Stimulated activated naive CD4-positive, alpha-beta T cell (primary cell): ENCODE data around the gene HLX.

Experiments
- DNase-seq, 6 experiments: peaks; one replicate each; lab custom pipeline; 2025; lab: John Stamatoyannopoulos, UW

The HLX gene

DNA sequence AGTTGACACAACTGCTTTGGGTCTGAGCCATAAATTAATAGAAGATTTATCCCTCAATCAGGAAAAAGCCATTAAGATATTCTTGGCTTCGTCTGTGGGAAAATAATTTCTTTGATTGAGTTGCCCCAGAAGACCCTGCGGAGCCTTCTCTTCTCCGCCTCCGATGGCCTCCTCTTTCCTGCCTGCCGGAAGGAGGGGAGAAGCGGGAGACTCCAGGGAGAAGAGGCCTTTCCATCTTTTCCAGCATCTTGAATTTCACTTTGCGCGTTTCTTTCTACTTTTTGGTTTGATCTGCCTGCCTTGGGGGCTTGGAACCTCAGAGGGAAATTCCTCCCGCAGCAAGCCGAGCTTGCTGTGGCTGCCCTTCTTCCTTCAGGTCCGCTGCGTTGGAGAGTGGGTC is 16.8 kb downstream of the HLX start:
- no peak for DNase-seq

DNA sequence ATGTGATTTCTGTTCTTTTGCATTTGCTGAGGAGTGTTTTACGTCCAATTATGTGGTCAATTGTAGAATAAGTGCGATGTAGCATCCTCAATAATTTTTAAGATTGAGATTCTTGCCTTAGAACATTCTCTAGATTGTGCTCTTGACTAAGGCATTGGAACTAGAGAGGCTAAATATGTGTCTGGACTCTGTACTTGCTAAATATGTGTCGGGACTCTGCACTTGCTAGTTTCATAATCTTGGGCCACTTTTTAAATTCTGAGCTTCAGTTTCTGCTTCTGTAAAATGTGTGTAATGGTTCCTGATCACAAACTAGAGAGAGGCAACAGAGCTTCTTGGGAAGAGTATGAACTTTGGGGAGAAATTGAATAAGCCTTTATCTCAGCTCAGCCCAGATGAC is 21.6 kb downstream of the HLX start:
- DNase-seq = no peak

DNA sequence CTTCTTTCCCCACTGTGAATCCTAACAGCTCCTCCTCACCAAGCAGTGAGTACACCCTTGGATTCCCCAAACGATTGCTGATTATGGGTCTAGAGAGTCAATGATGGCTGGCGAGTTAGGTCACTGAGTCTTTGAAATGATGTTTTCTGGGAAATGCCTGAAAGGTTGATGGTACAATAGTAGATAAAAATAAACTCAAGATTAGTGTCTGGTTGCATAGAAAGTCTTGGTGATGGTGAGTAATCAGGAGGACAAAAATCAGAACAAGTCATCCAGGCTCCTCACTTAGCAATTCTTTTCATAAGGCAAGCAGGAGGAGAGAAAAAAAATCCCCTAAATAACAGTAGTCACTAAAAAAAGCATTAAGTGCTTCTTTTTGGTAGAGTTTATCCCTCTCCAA is 22.6 kb downstream of the HLX start:
- no peak for DNase-seq

DNA sequence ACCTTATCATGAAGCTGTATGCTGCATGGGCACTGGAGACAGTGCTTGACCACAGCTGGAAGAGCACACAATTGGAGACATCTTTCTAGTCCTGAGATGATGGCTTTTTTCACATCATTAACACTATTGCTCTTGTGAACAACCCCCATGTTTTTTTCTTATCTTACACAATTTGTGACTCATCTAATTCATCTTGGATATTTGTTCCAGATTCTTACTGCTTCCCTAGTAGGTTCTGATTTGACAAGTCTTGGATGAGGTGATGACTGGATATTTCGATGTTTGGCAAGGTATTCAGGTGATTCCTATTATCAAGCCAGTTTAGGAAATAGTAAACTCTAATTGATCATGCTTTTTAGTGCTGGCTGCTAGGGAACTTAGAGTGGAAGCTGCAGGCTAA is 23.7 kb downstream of the HLX start:
- no peak for DNase-seq

DNA sequence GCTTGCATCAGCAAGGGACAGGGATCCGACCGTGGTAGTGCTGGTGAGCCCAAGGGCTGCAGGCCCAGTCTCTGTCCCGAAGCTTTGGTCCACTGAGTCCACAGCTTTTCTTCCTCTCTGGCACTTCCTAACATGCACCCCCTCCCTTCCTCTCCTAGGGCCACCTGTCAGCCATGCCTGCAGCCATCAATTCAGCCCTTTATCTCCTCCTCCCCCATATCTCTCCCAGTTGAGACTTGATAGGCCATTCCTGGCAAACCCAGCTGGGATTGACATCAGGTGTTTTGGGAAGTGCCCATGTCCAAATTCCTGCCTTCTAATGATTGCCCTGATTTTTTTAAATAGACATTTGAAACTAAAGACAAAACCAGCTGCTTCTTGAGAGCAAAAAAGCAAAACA is 25.6 kb downstream of the HLX start:
- no peak for DNase-seq

DNA sequence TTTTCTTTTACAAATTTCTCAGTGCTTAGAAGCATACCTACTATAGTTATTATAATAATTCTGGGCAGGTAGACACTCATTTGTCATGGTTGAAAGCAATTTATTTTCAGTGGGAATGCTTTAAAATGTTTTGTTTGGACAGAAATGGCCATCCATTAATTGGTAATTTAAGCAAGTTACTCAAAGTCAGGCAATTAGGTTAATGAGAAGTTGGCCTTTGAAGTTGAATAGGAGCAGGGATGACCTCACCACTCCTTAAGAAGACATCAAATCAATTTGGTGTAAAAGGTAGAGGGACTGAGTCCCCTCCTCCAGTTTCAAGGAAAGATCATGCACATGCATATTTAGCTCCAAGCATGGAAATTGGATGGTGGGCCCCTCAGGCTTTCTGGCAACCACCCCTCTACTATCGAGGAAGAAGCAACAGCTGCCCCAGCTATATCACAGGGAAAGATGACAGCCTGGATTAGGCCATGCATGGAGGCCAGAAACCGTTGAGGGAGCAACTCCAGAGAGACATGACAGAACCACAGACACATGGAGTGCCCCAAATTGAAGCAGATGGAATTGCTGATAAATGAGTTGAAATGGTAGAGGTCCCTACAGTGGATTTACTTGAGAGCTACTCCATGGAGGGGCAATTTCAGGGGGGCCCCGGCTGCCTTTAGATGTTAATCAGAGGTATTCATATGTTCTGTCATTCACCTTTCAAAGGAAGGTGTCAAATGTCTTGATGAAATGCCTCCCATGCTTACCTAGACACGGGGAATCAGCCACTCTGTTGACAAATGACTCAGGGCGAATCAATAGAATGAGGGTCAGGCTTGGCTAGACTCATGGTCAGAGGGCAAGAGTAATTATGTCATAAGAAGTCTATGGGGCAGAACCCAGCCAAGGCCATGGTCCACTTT is 26.7 kb downstream of the HLX start:
- no peak for DNase-seq

DNA sequence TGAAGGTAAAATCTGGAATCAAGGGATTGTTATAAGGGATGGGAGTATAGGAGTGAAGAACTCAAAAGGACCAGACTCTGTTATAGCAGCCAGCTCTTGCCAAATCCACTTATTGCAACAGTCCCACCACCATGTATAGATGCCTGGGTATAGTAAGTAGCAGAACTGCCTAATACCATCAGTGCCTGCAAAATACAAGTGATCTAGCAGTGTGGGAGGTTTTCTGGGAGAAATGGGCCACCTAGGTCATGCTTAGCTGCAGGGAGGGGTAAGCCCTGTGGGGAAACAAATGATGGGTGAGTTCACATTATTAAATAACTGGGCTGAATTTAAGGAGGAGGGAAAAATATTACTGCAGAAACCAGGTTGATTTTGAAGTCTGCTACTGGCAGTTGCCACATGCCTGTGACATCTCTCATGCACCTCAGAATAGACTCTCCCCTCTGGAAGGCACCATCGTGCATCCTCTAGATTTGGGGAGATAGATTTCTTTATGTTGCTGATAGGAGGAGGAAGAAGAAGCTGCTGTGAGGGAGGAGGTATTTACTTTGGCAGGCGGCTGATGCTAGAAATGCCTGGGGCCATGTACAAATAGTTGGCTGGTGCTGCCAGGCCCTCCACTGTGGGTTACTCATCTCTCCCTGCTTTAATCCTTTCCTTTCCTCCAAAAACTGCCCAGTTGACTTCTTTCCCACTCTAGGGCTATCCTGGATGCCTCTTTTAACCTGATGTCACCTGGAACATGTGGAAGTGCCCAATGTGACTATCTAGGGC is 27.5 kb downstream of the HLX start:
- no peak for DNase-seq

DNA sequence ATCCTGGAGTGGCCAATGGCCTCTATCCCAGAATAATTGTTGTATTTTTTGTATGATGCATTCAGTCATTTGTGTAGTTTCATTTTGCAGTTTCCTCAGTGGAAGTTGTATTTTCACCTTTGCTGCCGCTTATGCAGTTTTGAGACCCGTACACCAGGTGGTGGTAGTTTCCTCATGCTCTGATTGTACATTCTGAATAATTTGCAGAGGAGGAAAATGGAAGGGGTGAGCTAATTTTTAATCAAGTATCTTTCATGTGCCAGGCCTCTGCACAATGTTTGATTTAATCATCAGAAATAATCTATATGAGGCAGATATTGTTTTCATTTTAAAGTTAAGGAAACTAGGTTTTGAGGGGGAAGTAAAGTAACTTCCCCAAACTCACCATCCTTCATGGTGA is 29.5 kb downstream of the HLX start:
- no peak for DNase-seq

DNA sequence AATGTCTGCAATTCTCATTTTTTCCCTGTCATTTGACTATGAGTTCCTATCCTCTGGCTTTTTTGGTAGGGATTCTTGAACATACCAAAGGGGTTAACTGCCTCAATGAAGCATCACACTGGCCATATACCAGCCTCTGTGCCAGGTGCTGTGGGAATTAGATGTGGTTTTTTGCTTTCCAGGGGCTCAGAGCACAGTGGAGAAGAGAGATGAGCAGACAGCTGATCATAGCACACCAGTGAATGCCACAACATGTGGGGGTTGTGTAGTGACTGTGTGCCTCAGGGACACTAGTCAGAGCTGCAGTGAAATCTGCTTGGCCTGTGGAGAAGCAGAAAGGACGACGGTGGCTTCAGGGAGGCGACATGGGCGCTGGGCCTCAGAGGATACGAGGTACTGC is 30.8 kb downstream of the HLX start:
- no peak for DNase-seq

DNA sequence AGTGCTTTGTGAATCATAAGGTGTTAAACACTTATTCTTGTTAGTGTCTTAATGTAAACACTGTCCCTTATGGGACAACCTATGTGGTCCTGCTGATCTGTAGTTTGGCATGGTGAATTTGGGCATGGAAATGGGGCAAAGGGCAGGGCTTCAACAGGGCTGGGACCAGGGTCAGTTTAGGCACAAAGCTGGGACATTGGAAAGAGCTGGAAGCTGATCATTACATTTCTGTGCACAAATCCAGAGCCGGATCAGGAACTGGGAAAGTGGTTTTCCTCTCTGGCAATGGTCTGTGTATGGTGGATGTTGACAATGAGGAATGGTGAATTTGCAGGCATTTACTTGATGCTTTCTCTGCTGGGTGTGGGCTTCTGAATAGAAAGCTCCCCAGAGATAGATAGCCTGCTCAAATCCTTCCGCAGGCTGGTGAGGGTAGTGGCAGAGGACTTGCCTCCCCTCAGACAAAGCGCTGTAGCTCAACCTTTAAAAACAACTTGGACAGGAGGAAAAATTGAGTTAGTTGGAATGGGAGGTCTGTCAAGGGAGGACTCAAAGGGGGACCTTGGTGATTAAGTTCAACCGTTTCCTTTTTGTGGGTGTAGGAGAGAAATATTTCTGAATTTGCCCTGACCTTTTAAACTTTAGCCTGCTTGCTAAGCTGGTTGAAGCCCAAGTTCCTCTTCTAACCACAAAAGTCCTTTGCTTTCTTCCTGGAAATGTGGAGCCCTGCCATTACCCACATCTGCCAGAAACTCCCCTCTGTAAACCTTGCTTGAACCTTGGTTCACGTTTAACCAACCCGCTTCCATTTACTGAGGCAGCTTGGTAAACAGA is 35.3 kb downstream of the HLX start:
- no peak for DNase-seq

DNA sequence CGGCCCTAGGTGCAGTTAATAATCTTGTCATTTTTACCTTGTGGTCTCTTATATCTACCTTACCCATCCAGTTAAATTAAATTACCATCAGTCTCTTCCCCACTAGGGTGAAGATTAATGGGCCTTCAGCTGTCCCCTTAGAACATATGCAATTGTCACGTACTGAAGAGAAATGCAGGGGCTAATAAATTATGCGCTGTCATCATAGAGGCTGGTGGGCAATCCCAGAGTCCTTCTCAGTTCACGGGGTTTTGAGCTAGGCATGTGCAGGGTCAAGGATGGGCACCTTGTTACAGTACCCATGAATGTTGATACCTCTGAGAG is 35.8 kb downstream of the HLX start:
- no peak for DNase-seq

DNA sequence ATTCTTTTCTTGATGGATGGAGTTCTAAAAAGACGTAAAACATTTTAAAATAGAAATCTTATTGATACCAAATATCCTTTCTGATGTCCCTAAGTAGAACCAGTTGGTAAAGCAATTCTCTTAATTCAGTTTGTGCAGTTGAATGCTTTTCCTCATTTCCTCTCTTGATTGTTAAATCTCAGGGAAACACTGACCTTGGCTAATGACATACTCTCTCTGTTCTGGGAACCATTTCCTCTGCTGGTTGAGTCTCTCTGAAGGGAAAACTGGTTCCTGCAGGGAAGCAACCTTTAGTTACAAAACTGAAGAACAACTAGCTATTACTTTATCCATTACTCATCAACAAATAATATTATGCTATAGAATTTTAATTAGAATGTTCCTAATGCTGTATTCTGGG is 36.7 kb downstream of the HLX start:
- DNase-seq = no peak

DNA sequence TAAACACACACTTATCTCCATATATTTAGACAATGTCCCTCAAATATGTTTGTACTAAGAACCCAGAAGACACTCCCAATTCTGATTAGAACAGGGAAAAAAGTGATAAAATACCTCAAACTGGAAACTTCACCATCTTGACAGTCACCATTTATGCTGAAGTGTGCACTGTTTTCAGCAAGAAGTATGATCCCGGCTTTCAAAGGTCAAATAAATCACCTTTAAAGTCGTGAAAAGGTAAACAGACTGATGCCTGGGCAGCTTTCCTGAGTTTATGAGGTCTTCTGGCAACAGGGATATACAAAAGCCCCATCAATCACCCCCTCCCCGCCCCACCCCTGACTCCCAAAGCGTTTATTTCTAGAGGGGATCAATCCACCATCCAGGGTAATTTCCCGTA is 37.9 kb downstream of the HLX start:
- no peak for DNase-seq

DNA sequence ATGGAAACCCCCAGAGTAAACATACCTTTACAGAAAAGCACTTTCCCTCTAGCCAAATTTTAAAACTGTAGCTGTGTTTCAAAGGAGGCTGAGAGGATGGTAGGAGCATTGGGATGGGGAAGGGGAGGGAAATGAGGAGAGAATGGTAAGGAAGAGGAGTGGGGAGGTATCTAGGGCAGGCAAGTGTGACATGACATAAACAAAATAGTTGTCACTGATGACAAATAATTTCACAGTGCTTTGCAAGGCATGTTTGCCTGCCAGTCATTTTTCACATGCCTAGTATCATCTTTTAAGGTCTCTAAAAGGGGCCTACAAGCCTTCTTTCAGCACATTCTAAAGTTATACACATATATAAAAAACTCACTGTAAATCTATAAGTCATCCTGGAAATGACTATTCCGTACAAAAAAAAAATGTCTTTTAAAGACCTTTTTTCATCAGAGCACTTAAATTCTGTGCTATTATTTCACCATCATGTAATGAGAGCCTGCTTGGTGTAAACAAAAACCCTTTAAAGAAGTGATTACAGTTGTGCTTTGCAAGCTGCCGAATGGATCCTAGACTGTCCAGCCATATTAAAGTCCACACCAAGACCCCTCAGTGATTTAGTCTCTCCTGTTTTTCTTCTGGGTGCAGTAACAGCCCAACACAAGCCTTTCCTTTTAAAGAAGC is 38.4 kb downstream of the HLX start:
- no peak for DNase-seq

DNA sequence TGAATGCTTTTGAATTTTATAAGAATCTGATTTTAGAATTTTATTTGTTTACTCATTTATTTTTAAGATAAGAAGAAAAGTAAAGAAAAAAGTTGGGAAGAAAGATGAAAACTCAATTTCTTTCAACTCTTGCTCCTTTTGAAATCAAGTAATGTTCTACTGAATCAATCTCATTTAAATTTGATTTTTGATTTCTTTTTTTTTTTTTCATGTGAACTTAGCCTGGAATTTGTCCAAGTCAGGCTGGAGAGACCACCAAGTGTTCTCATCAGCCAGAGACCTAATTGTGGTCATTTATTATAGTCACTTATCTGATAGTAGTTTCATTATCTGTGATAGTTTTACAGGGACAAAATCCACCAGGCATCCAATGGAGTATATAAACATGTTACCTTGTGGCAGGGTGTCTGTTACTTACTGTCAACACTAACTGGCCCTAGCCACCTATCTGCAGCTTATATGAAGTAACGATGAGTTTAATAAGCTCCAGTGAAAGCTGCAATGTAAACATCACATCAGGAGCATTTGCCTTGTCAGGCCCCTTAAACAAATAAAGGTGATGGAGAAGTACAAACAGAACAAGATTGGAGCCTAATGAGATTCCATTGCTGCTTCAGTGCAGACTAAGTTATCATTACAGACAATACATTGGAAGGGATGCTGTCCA is 39.2 kb downstream of the HLX start:
- no peak for DNase-seq

DNA sequence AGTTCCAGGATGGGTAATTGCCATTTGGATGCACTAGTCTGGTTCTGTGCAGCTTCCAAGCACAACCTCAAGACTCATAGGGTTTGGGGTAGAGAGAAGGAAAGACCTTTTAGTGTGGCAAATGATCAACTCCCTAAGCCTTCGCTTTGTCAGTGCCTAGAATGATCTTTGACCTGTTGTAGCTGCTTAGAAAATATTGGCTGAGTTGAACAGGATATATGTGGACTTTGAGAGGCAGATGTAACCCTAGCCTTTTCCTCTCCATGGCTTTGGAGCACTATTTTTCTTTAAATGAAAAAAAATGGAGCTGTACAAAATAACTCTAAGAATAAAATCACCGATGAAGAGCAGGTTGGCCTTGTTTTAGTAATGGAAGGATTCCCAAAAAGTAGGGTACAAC is 41.7 kb downstream of the HLX start:
- DNase-seq = no peak

DNA sequence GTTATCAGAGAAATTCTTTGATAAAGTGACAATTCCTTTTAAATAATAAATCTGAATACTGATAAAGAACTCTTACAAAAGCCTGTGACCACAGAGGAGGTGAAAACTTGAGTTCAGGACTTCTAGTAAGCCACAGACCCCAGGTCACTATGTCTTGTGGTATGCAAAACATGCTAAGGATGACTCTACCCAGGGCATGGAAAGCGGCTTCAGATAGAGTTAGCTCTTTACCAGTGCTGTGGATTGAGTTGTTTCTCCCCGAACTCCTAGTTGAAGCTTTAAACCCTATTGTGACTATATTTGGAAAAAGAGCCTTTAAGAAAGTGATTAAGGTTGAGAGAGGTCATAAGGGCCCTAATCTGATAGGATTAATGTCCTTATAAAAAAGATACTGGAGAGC is 42.3 kb downstream of the HLX start:
- no peak for DNase-seq

DNA sequence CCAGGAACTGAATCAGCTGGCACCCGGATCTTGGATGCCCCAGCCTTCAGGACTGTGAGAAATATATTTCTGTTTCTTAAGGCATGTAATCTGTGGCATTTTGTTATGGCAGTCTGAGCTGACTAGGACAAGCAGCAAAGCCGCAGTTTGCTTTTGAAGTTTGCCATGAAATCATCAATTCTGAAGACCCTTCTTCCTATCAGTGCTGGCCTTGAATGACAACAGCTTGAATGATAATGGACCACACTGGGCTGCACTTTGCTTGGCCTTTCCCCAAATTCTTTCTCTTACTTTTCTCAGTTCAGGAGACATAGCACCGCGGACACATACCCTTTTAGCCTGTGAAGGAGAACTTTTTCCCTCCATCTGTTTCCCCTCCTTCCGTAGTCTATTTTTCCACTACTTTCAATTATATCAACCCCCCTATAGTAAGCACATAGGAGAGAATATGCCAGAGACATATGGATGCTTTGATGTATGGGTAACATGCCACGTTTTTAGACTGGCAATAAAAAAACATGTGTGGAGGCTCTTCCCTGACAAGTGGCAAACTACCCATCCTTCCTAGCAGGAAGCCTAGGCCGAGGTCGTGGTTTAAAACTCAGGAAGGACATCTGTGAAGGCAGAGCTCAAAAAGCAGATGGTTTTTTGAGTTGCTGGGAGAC is 42.9 kb downstream of the HLX start:
- no peak for DNase-seq

DNA sequence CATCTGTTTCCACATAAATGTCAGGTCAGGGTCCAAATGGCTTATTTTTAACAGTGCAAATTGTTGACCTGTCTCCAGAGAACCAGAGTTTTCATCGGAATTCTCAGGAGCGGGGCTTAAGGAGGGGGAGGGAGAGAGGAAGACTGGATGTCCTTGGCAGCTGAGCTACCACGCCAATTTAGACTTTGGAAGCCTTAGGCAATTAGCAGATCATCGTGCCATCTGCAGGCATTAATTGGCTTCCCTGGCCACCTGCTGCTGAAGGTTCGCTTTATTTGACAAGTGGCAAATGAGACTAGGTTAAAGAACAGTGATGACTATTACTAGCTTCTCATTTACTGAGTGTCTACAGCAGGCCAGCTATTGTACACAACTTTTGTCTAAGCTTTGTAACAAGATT is 43.7 kb downstream of the HLX start:
- DNase-seq = no peak

DNA sequence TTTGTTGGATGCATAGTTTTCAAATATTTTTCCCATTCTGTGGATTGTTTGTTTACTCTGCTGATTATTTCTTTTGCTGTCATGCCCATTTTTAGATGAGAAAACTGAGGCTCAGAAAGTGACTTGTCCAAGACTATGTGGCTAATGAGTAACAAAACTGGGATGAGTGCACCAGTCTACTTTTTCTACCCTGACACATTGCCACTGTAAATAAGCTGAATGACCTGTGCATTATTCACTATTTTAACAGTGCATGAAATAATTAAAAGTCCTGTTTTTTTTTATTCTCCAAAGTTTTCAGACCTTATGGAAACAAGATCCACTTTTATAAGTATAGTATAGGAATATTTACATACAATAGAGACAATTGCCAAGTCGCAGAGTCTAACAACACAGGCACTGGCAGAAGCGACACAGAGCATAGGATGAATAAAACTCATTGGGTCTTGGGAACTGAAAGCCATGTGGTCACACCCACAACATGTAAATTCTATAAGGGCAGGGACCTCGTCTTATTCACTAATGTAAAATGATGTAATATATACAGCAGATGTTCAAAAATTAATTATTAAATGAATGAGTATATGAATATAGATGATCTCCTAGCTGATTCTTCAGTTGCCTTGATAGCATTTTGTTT is 45.2 kb downstream of the HLX start:
- no peak for DNase-seq

DNA sequence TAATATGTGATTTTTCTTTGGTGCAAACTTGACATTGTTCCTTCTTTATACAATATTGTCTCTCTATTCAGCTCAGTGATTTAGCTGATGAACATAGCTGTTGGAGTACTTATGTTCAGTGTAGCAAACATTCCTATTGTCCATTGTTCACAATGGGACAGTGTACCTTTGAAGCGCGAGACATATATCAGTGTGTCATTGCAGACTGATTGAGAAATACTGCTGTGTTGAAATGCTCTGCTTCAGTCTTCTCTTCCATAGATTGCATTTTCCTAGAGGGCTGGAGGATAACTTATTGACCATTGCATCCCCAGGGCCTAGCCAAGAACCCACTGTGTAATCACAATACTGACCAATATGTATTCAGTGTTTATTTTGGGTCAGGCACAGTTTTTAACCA is 46.5 kb downstream of the HLX start:
- no peak for DNase-seq
